Measurements from ENCODE around the gene MAP4.

MAP4 gene

GRCh38 chr3:47871389-47871788 is 144.8 kb downstream of the MAP4 start:
- no peak for DNase-seq (ENCODE audit: insufficient read length, low spot score)
- FAIRE-seq = no peak

DNA sequence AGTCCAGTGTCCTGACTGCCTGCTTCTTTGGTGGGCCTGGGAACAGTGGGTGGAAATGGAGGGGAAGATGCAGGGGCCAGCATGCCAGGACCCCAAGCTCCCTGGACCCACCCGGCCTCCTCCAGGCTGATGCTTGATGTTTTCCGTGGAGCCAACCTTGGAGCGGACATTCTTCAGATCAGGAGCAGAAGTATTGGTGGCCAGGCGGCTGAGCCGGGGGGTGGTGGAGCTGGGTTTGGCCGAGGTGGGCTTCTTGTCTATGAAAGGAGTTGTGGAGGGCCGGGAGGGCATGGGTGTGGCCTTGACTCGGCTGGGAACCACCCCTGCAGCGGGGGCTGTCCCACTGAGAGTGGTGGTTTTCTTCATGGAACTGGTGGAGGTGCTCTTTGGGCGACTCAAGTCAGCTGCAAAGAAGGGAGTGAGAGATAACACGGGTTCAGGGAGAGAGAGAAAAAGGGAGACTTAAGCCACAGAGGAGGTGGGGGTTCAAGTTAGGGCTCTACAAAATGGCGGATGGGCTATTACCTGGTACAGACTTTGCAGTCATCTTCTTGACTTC is 145.4 kb downstream of the MAP4 start:
- DNase-seq (ENCODE audit: insufficient read length, low spot score) (no peak), FAIRE-seq (no peak)

DNA sequence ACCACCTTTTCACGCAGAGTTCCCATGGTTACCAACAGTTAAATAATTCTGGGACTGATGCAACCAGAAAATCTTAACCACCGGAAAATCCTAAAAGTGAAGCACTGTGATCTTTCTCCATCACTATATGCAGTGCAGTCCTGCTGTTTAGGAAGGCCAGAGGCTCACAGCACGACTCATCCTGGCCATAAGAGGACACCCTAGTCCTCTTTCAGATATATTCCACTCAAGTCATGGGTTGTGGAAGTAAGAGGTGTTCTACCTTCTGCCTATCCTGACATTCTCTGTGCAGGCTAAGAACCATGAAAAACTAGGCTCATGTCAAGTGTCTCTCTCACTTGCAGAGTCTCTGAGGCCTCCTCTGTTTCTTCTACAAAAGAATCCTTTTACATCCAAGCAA is 146.1 kb downstream of the MAP4 start:
- DNase-seq (ENCODE audit: insufficient read length, low spot score) (no peak), FAIRE-seq (no peak)

DNA sequence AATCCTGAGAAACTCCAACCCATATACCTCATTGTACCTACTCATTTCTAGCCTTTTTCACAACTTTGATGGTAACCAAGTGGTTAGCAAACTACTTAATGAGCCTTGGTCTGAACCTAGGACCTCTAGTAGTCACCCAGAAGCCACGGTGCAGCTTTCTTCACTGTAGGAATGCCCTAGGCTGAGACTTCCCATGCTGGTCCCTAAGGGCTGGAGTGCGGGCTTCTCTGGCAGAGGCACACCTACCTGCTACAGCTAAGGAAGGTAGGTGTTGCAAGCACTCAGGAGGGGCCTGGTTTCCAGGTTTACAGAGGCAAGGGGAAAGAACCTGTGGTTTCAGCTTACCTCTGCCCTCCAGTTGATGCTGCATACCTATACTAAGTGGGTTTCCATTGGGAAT is 147.9 kb downstream of the MAP4 start:
- FAIRE-seq (no peak), DNase-seq (ENCODE audit: insufficient read length, low spot score) (no peak)

- FAIRE-seq = no peak
- DNase-seq (ENCODE audit: insufficient read length, low spot score) = no peak
Measured at GRCh38 chr3:47867451-47868044, 148.7 kb downstream of the MAP4 start.

DNA sequence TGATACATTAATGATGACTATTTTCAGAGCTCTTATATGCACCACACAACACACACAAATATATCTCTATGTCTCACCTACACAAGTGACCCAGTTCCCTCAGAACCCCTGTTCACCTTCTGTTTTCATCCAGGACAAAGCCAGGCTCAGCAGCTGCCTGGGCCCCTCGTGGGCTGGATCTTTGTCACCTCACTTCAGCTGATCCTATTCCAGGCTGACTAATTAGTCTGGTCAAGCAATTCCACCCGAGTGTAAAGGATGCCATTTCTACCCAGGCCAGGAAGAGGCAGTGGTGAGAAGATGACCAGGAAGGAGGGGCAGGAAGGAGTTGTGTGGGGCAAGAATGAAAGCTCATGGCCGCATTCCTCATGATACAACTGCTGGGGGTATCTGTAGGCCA is 151.0 kb downstream of the MAP4 start:
- FAIRE-seq = no peak
- DNase-seq (ENCODE audit: insufficient read length, low spot score) = no peak

GRCh38 chr3:47863391-47864128 is 152.7 kb downstream of the MAP4 start:
- FAIRE-seq = no peak

DNA sequence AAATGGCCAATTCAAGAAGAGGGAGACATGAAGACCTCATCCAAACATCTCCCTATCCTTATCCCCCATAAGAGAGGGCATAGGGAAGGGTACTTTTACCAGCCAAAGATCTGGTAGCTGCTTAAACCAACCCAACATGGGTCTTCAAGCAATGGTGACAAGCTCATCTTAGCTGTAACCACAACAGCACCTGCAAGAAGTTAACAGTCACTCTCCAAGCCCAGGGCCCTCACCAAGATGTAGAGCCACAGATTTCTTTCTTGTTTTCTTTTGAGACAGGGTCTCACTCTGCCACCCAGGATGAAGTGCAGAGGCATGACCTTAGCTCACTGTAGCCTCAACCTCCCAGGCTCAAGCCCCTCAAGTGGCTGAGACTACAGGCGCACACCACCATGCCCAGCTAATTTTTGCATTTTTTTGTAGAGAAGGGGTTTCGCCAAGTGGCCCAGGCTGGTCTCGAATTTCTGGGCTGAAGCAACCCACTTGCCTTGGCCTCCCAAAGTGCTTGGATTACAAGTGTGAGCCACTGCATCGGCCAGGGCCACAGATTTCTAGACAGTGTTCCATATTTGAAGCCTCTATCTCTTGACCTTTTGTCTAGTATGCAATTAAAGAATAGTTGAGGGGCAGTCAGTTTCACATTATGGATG is 156.1 kb downstream of the MAP4 start:
- DNase-seq (ENCODE audit: insufficient read length, low spot score) (no peak), FAIRE-seq (no peak)

More at GRCh38 chr3:47863391-47864128, 152.7 kb downstream of the MAP4 start:
- no peak for DNase-seq (ENCODE audit: insufficient read length, low spot score)

GRCh38 chr3:47857151-47857550 is 159.1 kb downstream of the MAP4 start:
- DNase-seq (ENCODE audit: insufficient read length, low spot score) (no peak), FAIRE-seq (no peak)

DNA sequence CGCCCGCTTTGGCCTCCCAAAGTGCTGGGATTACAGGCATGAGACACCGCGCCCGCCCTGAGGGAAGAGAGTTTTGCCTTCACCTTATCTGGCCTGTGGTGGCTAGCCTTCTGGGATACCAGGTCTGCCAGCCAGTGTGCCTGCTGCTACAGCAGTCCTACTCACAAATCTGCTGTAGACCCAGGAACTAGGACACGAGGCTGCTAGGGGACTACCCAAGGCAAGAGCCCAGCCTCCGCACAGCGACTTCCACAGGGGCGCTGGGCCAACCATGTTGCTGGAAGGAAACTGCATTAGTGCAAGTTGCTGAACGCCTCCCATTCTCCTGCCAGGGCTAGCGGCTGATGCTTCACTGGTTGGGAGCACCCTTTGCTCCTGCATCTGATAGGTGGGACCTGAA is 159.5 kb downstream of the MAP4 start:
- no peak for FAIRE-seq
- DNase-seq (ENCODE audit: insufficient read length, low spot score) = no peak

DNA sequence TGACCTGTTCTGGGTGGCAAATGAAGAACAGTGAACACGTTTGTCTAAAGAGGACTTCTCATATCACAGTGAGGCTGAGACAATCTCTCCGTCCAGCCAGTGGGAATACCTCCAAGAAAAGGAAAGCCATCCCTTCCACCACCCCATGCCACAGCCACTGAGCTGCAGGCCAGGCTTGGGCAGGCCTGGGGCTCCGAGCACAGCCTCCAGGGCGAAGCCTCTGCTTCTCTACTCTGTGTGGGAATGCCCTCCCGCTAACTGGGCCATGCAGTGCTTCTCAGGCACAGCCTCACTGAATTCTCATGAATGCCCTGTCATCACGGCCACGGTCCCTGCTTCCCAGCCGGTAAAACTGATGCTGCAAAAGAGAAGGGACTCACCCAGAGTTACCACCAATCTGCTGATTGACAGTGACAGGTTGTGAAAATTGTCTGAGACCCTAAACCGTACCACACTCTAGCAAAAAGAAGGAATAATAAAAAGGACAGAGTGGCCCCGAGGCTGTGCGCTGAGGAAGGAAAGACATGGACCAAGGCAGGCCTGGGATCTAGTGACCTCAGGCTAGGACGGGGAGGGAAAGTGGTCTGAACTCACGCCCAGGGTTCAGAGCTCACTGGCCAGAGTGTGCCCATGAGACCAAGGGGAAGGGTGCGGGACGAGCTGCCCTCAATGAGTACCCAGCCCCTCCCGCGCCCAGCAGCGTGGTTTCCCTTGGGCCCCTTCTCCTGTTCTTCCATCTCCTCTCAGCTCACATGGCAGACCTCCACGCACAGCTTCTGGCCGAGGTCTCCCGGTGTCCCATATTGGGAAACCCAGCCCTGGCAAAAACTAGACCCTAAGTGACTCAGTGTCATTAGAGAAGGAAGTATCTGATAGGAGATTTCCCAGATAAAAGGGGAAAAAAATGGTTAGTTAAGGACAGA is 160.5 kb downstream of the MAP4 start:
- FAIRE-seq (no peak), DNase-seq (ENCODE audit: insufficient read length, low spot score) (no peak)

- FAIRE-seq = no peak
- no peak for DNase-seq (ENCODE audit: insufficient read length, low spot score)
Measured at GRCh38 chr3:47854720-47855455, 161.3 kb downstream of the MAP4 start.

- DNase-seq (ENCODE audit: insufficient read length, low spot score) = no peak
- FAIRE-seq = no peak
Measured at GRCh38 chr3:47854267-47854666, 161.9 kb downstream of the MAP4 start.

DNA sequence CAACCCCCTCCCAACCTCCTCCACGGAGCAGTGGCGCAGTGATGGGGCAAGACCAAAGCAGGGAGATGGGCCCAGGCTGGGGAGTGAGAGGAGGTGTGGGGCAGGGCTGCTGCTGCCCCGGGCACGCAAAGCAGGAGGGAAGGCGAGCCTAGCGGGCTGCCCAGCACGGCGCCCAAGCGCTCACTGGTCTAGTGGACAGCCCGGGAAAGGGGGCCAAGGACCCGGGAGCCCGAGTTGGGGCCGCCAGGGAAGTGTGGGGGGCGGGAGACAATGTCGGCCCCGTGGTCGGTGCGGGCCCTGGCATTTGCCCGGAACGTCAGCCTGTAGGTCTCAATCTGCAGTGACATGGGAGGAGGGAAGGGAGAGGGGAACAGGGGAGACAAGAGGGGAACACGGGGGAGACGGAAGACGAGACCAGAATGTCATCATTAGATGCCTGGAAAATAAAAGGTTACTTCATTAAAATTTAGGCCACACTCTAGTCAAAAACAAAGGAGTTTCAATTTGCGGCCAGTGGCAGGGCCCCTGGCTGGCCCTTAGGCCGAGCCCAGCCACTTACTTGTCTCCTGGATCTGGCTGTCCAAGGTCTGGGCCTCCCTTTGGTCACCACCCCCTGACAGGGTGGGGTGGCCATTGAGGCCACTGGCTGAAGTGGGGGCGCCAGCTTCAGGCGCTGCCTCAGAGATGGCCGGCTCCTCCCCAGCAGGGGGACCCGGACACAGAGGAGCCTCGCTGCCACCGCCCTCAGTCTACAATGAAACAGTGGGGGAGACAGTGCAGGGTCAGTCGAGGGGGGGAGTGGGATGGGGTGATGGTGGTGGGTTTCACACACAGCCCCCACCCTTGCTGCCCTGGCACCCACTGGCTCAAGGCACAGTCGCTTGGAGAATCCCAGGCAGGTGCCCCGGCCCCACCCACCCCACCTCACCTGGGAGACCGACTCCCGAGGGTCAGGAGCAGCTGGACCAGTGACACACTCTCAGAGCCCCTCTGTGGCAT is 163.3 kb downstream of the MAP4 start:
- FAIRE-seq = no peak
- DNase-seq (ENCODE audit: insufficient read length, low spot score) = no peak

DNA sequence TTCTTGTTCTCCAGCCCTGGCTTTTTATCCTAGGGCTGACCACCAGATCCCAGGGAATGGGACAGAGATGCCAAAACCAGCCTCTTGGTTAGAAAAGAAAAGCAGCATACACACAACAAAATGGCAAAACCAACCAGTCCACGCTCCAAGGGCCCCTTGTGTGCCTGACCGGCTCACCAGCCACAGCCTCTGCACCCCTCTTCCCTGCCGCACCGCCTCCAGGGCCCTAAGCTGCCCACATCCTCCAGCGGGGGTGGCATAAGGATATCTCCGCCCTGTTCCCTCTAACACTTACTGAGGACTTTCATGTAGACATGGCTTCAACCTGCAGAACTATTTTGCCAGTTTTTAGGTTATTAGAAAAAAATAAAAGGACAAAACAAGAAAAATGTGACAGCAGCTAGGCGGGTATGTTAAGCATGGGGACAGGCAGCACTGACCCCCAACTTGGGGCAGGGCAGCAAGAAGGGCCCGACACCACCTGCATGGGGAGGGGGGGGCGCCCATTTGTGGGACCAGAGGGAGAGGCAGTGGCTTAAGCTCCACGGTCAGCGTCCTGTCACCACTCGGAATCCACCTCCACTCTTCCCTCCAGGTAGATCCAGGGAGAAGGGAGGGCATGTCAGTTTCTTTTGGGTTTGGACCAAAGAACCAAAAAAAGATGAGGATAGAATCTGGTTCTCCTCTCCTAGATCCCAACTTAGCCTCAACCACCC is 164.2 kb downstream of the MAP4 start:
- FAIRE-seq (no peak), DNase-seq (ENCODE audit: insufficient read length, low spot score) (no peak)

GRCh38 chr3:47850564-47851410 is 165.4 kb downstream of the MAP4 start:
- FAIRE-seq = no peak
- DNase-seq (ENCODE audit: insufficient read length, low spot score) = no peak
